ENCODE results near the gene PPP1R9A.

Gene PPP1R9A

DNA sequence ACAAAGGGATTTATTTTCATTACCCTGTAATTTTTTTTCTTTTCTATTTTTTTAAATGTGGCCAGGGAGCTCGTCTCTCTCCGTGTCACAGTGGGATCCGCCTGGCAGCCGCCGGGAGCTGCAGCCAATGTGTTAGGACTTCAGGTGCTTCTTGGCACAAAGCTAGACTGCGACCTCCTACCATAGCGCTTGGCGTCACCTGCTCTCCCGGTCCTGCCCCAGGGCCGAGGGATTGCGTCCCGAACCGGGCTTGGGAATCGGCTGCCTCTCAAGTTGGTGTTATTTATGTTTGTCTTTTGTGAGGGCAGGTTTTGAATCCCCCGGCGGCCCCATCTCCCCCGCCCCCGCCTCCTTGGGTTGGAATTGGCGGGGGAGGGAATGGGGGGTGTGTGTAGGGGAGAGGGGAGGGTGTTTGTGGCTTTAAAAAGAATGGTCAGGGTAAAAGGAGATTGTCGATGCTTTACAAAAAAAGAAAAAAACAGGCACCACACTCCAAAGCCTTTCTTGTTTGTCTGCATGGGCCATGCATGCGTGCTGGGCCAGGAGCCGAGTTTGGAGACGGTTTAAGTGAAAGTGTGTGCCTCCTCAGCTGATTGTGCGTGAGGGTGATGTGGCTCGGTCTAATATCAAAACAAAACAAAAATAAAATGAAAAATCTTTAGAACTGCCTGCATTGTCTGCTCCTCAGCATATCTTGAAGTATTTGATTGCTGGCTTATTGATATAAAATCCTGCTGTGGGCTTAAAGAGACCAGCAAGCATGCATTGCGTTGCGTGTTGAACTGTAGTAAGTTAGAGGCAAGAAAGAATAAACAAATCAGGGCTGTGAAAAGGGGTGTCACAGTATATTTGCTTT lies 1.2 kb downstream of the PPP1R9A start (continued):
- TF ChIP-seq PRDM10 (tag by site-specific recombination; IDR thresholded peaks at IDR 0.05) = peak; percentile 83
- TF ChIP-seq ZNF169 (tag by site-specific recombination; IDR thresholded peaks at IDR 0.05) = no peak
- no peak for TF ChIP-seq ZNF843 (tag by site-specific recombination; IDR thresholded peaks at IDR 0.05)
- TF ChIP-seq ZNF324 (tag by site-specific recombination; IDR thresholded peaks at IDR 0.05) = 0 out of 2 replicates have a peak, but pooled peaks have one; percentile 22
- TF ChIP-seq SP7 (tag by site-specific recombination; IDR thresholded peaks at IDR 0.05) = peak; percentile 39; the same call in 1 of the 2 replicates
- TF ChIP-seq MZF1 (tag by site-specific recombination; IDR thresholded peaks at IDR 0.05; ENCODE audit: borderline replicate concordance) = peak; percentile 31; the same call in 1 of the 2 replicates
- no peak for TF ChIP-seq ZNF558 (tag by site-specific recombination; IDR thresholded peaks at IDR 0.05)
- TF ChIP-seq HOXA7 (CRISPR knock-in tag; IDR thresholded peaks at IDR 0.05; ENCODE audit: borderline replicate concordance) = no peak
- no peak for TF ChIP-seq ZNF830 (tag by site-specific recombination; IDR thresholded peaks at IDR 0.05; ENCODE audit: low read depth)
- no peak for TF ChIP-seq ZNF580 (tag by site-specific recombination; IDR thresholded peaks at IDR 0.05)
- TF ChIP-seq ZNF561 (tag by site-specific recombination; IDR thresholded peaks at IDR 0.05; ENCODE audit: borderline replicate concordance) = no peak
- TF ChIP-seq, protein P1, sequence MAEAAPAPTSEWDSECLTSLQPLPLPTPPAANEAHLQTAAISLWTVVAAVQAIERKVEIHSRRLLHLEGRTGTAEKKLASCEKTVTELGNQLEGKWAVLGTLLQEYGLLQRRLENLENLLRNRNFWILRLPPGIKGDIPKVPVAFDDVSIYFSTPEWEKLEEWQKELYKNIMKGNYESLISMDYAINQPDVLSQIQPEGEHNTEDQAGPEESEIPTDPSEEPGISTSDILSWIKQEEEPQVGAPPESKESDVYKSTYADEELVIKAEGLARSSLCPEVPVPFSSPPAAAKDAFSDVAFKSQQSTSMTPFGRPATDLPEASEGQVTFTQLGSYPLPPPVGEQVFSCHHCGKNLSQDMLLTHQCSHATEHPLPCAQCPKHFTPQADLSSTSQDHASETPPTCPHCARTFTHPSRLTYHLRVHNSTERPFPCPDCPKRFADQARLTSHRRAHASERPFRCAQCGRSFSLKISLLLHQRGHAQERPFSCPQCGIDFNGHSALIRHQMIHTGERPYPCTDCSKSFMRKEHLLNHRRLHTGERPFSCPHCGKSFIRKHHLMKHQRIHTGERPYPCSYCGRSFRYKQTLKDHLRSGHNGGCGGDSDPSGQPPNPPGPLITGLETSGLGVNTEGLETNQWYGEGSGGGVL (tag by site-specific recombination; IDR thresholded peaks at IDR 0.05) = peak; percentile 85
- TF ChIP-seq ZNF510 (tag by site-specific recombination; IDR thresholded peaks at IDR 0.05; ENCODE audit: insufficient replicate concordance) = no peak
- no peak for TF ChIP-seq ZNF513 (tag by site-specific recombination; IDR thresholded peaks at IDR 0.05)
- TF ChIP-seq PRDM6 (tag by site-specific recombination; IDR thresholded peaks at IDR 0.05) = no peak; the same call in 1 of the 2 replicates
- no peak for TF ChIP-seq ZNF202 (tag by site-specific recombination; IDR thresholded peaks at IDR 0.05; ENCODE audit: borderline replicate concordance)
- TF ChIP-seq ZSCAN30 (tag by site-specific recombination; IDR thresholded peaks at IDR 0.05) = no peak
- peak; percentile 82 for TF ChIP-seq ZFHX2 (tag by site-specific recombination; conservative IDR thresholded peaks at IDR 0.05)
- peak; percentile 48; the same call in 1 of the 2 replicates for TF ChIP-seq IKZF3 (tag by site-specific recombination; IDR thresholded peaks at IDR 0.05)
- no peak for TF ChIP-seq ELK4 (IDR thresholded peaks at IDR 0.05; ENCODE audit: borderline replicate concordance, low read depth, low read length)
- no peak for TF ChIP-seq ZNF114 (tag by site-specific recombination; IDR thresholded peaks at IDR 0.05)
- no peak for TF ChIP-seq ZNF148 (tag by site-specific recombination; IDR thresholded peaks at IDR 0.05; ENCODE audit: borderline replicate concordance)
- no peak for TF ChIP-seq ZNF621 (tag by site-specific recombination; IDR thresholded peaks at IDR 0.05)
- no peak for TF ChIP-seq ZBTB7A (tag by site-specific recombination; IDR thresholded peaks at IDR 0.05; ENCODE audit: low read depth)
- TF ChIP-seq ZNF610 (tag by site-specific recombination; IDR thresholded peaks at IDR 0.05; ENCODE audit: borderline replicate concordance) = no peak
- no peak for TF ChIP-seq ZNF560 (tag by site-specific recombination; IDR thresholded peaks at IDR 0.05; ENCODE audit: borderline replicate concordance)
